Stimulated activated CD8-positive, alpha-beta memory T cell treated with anti-CD3 and anti-CD28 coated beads, Interleukin-4, amount 100 ng/mL, for 1 hour (primary cell): Measurements from ENCODE around the gene ENOX1.
"Not testable (repeated sequence)": the region's sequence is repeated elsewhere in the genome, so short reads cannot be mapped to it uniquely, and the experiment has no call there.

Experiments
- DNase-seq, 2 donors: peaks; one replicate each; pipeline ENCODE4 v3.0.0-alpha.2; 2020; ENCODE audit warnings: low read depth in 2 of 2, low spot score in 1 of 2

Gene ENOX1

DNA sequence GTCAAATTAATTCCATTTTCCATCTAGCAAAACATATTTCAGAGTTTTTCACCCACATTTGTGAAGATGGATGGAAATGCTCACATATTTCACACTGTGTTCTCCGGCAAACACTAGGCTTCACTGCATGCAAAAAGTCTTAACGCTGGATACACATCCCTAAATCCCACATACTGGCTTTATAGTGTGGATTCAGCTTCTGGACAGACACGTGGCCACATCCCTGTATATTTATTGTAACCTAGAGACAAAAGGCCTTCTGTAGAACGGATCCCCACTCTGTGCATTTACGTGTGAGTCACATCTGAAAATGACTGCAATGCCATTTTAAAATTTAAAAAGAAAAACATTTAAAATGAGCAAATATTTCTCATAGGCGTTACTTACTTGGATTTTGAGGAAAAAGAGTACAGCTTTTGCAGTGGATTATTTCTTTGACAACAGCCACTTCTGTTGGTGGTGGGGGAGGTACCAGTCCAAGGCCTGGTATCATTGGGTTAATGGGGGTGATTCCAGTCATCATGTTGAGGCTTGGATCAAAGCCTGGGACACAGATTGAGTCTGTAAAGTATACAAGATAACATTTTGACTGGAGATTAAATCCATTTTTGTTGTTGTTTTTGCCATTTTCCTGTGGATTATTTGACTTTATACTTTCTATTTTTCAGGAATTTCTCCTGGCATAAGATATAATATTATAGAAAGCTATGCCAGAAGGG lies 425.7 kb downstream of the ENOX1 start:
- DNase-seq, result no peak

DNA sequence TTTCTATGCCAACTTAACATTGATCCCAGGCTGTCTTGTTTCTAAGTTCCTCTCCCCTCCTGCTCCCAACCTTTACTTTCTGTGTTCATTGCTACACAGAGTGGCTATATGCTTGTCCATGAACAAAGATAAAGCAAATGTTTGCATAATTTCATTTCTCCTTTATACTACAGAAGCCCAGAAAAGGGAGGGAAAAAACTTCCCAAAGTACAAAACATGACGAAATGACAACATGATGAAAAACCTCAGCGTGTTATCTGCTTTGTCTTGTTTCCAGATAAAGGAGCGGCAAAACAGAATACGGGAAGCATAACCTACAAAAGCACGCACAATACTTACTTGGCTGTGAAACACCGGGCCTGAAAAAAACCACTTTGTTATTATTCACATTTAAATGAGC lies 426.6 kb downstream of the ENOX1 start:
- no peak for DNase-seq

- DNase-seq, result no peak
Measured at GRCh38 chr13:43359536-43359935, 427.2 kb downstream of the ENOX1 start.

DNA sequence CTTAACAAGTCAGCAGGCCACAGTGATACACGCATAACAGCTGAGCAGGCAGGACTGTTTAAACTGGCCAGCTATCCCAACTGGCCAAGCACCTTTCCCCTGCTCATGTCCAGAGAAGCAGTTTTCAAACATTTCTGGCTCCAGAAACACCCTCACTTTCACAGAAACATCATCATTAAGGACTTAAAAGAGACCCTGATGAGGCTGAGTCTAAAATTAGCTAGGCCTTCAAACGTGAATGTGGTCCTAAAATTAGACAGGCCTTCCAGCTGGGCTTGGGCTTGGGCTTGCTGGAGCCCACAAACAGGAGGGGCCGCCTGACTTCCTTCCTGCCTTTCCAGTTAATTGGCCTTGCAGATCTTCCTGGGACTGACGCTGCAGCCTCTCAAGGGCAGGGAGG lies 429.2 kb downstream of the ENOX1 start:
- DNase-seq, result no peak

DNA sequence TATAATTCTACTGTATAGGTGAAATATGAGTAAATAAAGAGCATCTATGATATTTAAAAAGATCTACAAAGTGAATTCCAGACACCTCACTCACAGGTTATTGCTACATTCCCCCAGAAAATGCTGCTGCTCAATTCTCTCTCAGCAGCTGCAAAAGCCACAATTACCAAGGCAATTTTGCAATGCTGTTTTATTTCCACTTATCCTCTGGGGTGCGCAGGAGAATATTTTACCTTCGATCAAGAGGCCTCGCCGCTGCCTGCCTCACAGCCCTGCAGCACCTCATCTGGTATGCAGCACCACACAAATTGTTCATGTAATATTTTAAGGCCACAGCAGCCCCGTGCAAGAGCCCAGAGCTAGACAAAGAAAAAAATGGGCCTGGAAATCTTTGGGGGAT lies 430.2 kb downstream of the ENOX1 start:
- DNase-seq, result no peak

GRCh38 chr13:43355774-43356173 lies 431.0 kb downstream of the ENOX1 start:
- no peak for DNase-seq

- no peak for DNase-seq
Measured at GRCh38 chr13:43354153-43354945, 432.4 kb downstream of the ENOX1 start.

DNA sequence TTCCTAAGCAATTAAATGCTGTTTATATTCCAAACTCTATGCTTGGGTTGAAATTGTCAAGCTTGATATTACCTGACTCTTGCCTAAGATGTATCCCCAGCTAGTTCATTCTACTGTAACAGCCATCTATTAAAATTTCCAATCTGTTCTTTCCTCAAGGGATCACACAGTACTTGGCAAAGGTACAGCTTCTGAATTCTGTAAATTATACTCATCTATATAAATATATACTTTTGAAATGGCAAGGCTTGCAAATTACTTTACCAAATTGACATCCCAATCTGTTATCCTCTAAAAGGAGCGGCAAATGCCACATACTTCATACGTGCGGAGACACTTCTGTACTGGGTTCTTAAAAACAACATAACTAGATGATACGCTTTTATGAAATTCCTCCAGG lies 433.1 kb downstream of the ENOX1 start:
- no peak for DNase-seq

GRCh38 chr13:43351612-43352011 lies 435.2 kb downstream of the ENOX1 start:
- not testable (repeated sequence) for DNase-seq

GRCh38 chr13:43348397-43348796 lies 438.4 kb downstream of the ENOX1 start:
- no peak for DNase-seq

DNA sequence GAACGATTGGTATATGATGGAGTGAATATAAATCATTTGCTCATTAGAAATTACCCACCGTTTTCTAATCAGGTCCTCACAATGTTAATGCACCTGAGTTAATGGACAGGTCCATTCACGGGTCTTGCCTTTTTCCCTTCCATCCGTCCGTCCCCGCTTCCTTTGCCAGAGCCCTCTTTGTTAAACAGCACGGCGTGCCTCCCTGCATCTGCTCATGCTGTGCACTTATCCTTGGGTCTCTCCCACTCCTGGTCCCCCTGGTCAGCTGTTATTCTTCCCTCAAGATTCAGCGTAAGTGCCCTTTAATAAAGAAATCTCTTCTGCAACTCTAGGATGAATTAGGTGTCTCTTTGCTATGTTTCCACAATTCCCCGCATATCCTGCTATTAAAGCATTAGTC lies 438.9 kb downstream of the ENOX1 start:
- no peak for DNase-seq

DNA sequence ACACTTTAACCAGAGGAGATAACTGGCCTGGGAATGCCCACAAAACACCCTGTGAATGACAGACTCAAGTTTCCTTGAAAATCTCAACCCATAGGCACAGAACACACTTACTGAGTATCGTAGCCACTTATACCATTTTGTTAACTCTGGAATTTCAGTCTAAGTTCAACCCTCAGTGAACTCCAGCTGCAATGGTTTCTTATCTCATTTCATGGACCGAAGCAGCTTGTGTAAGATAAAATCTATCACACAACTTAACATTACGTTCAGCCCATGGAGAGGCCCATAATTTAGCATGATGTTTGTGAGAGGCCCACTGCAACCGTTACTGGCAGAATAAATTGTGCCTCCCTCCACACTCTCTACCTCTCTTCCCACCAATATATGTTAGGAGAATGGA lies 440.3 kb downstream of the ENOX1 start:
- DNase-seq, result no peak

DNA sequence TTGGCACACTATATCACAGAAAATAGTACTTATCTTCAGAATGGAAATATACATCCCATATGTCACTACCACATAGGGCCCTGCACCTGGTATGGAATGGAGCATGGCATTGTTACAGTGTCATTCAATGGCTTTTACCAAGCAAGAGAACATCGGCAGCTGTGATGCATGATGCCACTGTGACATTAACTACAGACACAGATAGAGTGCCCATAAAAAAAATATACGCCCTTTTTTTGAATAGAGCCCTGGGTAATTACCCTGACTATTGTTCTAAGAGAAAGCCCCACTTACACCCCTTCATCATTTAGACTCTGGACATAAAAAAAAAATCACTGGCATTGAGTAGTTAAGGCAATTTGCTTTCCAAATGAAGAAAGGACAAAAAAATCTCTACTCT lies 443.1 kb downstream of the ENOX1 start:
- DNase-seq, result no peak

GRCh38 chr13:43339805-43340550 lies 446.8 kb downstream of the ENOX1 start:
- DNase-seq, result no peak

DNA sequence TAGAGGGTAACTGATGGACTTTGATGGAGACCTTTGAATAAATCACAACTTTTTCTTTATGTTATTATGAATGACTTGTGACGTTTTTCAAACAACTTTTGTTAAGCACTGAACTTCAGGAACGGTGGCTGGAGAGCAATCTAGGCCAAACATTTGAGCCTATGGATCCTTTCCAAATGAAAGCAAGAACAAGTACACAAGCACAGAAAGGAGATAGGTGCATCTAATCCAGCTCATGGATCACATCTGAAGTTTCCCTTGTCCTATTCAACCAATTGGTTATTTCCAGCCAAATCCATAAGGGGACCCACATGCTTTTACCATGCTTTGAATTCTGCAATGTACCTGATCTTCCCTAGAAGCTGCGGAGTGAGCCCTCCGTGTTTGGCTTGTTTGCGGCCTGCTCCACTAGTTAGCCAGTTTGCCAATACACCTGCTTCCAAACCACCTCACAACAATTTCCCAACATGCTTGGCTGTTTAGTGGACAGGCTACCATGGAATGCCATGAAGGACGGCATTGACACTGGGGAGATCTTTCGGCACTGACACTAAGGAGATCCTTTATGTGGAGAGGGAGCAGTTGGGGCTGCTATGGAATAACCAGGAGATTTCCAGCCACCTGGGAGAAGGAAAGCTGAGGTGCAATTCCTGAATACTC lies 447.5 kb downstream of the ENOX1 start:
- DNase-seq, result no peak

DNA sequence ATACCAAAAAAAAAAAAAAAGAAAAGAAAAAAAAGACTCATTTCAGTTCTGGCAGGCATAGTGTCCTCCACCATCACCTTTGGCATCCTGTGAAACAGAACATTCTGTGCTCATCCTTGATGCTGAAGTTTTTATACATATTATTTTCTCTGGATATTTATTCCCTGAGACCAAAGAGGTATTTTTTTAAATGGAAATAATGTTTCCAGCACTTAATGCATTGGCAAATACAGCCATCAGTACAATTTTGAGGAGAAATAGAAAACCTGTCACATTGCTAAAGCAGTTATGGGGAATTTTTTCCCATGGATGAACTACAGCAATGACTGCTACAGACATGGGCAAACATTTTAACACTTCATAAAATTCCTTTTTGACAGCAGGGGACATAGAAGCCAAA lies 451.0 kb downstream of the ENOX1 start:
- no peak for DNase-seq

GRCh38 chr13:43333176-43333575 lies 453.6 kb downstream of the ENOX1 start:
- DNase-seq, result no peak

DNA sequence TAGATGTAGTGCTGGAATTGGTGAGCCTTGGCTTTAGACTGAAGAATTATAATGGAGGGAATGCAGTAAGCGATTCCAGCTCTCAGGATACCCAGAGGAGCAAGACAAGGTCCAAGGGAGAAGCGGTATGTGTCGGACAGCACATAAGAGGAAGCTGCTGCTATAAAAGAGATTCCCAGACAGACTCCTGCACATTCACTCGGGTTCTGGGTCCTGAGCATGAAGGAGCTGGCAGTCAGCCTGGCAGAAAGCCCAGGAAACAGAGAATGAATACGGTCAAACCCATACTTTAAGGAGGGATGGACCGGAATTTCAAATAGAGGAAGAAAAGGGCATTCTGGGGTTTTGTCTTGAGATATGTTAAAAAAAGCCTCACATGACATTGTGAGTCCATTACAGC lies 455.1 kb downstream of the ENOX1 start:
- DNase-seq, result no peak

DNA sequence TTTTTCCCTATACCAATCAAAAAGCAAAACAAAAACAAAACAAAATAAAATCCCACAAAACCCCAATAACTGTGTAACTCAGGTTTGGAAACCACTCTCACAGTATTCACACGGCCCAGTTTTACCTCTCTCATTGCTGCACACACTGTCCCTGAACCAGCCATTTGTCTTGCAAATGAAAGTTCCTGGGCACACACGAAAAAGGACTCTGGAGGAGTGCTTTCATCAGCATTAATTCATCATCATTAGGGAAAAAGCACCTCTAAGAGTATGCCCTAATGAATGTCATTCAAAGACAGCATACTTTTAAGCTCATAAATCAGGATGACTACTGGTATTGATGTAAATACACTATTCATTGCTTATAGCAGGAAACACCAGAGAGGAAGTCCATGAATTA lies 457.1 kb downstream of the ENOX1 start:
- no peak for DNase-seq

DNA sequence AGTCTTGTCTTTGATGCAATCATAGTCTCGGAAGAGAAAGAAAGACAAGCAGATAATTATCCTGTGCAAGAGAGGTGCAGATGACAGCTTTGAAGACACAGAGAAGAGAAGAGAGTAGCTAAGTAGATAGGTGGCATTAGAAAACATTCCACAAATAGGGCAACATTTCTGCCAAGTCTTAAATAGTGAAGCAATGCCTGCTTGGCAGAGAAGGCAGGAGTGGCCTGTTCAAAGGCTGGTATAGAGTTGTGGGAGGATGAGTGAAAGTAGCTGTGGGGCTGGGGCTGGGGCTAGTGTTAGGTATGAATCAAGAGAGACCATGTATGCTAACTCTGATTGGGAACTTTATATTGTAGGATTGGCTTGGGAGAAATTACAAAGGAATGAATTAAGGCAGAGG lies 457.9 kb downstream of the ENOX1 start:
- DNase-seq, result no peak

- DNase-seq, result no peak
Measured at GRCh38 chr13:43326100-43326499, 460.7 kb downstream of the ENOX1 start.

DNA sequence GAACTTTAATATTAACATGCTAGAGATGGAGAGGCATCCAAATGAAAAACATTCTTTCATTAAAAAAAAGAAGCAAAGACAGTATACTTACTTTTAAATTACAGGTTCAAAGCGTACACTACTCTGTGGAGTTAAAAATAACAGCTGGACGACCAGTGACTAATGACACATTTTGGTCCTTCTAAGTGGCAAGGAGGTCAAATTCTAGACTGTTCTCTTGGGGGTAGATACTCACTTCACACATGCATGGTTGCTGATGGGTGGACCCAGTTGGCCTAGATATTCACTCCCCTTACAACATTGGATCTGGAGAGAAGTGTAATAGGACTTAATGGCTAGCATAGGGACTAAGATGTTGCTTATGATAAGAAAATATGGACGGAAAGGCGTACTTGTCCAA lies 461.1 kb downstream of the ENOX1 start:
- no peak for DNase-seq
